ENCODE data around the gene ATG9B. TPM values are rescaled to one million over a fixed set of nuclear protein-coding genes. Genes with fewer than 3 reads are reported as not detected.

The ATG9B gene
- total RNA-seq, 3 donors from 2014 or later (not counting 1 experiment from before 2014, with no cell fraction given): 4.4 to 4.6 (median 4.5) TPM

DNA sequence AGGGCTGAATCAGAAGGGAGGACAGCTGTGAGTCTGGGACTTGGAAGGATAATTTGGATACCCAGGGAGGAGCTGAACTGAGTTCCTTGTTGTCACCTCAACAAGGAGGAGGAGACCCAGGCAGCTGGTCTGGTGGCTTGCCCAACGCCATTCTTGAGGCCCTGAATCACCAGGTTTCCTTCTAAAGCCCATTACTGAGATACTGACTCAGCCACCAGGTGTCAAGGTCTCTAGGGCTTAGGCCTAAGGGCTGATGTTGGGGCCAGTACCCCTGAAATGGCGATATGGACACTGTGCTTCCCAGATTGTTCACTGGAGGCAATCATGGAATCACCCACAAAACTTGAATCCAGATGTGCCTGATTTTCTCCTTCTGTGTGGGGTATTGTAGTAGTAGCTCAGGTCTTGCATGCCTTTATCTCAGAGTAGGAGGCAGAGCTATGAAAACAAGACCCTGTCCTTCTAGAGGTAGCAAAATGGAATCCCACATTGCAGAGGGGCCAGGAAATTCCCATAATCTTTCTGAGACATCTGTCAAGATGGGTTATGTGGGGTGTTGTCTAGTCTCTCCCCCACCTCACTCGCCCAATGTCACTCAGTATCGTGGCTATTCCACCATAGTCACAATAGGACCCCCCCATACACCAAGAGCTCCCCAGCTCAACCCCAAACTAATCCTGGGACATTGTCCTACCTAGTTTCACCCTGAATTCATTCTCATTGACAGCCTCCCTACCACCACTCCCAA, 1.8 kb upstream of the ATG9B start:
- no peaks in the 10 kb centered on the region for H3K9me3 ChIP-seq (ENCODE audit: control insufficient read depth, insufficient read depth, low read length)
- DNase-seq: no peak
- H3K4me1 ChIP-seq (ENCODE audit: control insufficient read depth, insufficient read depth, low read length): peaks cover 17% of the 10 kb centered on the region
- no peak overlapping the region for H3K4me3 ChIP-seq (ENCODE audit: low read length)
- intact Hi-C loops (cut with micrococcal nuclease): no loop called here
- Mint-ChIP-seq H3K4me3 (no peak overlapping the region), H3K27me3 (ENCODE audit: low read depth in 2 of 2) (peaks cover 0 to 9% of the 10 kb centered on the region in 2 donors), H3K36me3 (no peaks in the 10 kb centered on the region), H3K27ac (peak overlapping the region in 1 of 2 donors; percentile 96), H3K9me3 (no peaks in the 10 kb centered on the region), H3K4me1 (peaks cover 15 to 16% of the 10 kb centered on the region in 2 donors)
- no peaks in the 10 kb centered on the region for H3K36me3 ChIP-seq (ENCODE audit: control insufficient read depth, insufficient read depth, low read length)
- no peaks in the 10 kb centered on the region for H3K27me3 ChIP-seq (ENCODE audit: control insufficient read depth, insufficient read depth, low read length)
- WGBS (ENCODE audit: insufficient coverage): 80% methylated on average over 4 of the region's 4 CpGs
- no peak for ATAC-seq
- TF ChIP-seq, protein P1, sequence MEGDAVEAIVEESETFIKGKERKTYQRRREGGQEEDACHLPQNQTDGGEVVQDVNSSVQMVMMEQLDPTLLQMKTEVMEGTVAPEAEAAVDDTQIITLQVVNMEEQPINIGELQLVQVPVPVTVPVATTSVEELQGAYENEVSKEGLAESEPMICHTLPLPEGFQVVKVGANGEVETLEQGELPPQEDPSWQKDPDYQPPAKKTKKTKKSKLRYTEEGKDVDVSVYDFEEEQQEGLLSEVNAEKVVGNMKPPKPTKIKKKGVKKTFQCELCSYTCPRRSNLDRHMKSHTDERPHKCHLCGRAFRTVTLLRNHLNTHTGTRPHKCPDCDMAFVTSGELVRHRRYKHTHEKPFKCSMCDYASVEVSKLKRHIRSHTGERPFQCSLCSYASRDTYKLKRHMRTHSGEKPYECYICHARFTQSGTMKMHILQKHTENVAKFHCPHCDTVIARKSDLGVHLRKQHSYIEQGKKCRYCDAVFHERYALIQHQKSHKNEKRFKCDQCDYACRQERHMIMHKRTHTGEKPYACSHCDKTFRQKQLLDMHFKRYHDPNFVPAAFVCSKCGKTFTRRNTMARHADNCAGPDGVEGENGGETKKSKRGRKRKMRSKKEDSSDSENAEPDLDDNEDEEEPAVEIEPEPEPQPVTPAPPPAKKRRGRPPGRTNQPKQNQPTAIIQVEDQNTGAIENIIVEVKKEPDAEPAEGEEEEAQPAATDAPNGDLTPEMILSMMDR (IDR thresholded peaks at IDR 0.05): no peak
- H3K27ac ChIP-seq (ENCODE audit: low read length): no peak overlapping the region

DNA sequence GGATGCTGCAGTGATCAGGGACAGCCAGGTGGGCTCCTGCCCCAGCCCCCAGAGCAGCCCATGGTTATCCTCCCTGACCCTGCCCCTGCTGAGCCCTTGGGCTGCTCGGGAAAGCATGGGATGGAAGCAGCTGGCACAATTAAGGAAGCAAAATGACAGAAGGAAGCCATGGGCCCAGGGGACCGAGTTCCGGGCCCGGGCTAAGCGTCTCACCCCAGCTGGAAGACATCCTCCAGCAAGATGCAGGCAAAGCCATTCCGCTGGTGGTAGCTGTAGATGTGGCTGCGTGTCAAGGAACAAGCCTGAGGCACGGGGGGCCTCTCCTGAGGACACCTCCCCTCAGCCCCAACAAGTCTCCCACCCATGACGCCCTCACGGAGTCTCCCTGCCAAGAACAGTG, 1.1 kb downstream of the ATG9B start:
- TF ChIP-seq, protein P1 (IDR thresholded peaks at IDR 0.05): no peak
- Mint-ChIP-seq H3K4me1 (peaks cover 23% of the 10 kb centered on the region in 2 donors), H3K36me3 (no peaks in the 10 kb centered on the region), H3K4me3 (no peak overlapping the region), H3K9me3 (no peaks in the 10 kb centered on the region), H3K27ac (no peak overlapping the region), H3K27me3 (ENCODE audit: low read depth in 2 of 2) (peaks cover 0 to 35% of the 10 kb centered on the region in 2 donors)
- DNase-seq: no peak
- peaks cover 21% of the 10 kb centered on the region for H3K4me1 ChIP-seq (ENCODE audit: control insufficient read depth, insufficient read depth, low read length)
- 84% methylated on average over 10 of the region's 10 CpGs for WGBS (ENCODE audit: insufficient coverage)
- H3K27me3 ChIP-seq (ENCODE audit: control insufficient read depth, insufficient read depth, low read length): peaks cover 19% of the 10 kb centered on the region
- ATAC-seq: no peak
- H3K4me3 ChIP-seq (ENCODE audit: low read length): no peak overlapping the region
- no peak overlapping the region for H3K27ac ChIP-seq (ENCODE audit: low read length)
- intact Hi-C loops (cut with micrococcal nuclease): no loop called here
- no peaks in the 10 kb centered on the region for H3K9me3 ChIP-seq (ENCODE audit: control insufficient read depth, insufficient read depth, low read length)
- no peaks in the 10 kb centered on the region for H3K36me3 ChIP-seq (ENCODE audit: control insufficient read depth, insufficient read depth, low read length)

DNA sequence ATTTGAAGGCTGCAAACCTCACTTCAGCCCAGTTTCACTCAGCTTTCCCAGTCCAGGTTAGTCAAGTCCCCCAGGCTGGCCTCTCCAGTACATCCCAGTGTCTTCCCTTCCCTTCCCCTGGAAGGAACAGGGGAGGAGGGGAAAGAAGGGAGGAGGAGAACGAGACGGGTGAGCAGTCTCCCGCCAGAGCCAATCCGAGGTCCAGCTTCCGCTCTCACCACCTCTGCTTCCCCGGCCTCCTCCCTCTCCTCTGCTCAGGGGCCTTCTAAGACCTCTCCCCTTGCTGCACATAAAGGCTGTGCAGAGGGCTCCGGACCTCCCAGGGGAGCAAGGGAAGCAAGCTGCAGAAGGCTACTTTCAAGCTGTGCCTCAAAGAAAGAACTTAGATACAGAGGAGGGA, 4.1 kb downstream of the ATG9B start:
- WGBS (ENCODE audit: insufficient coverage): 79% methylated on average over 4 of the region's 7 CpGs
- Mint-ChIP-seq H3K27ac (no peak overlapping the region), H3K4me3 (no peak overlapping the region), H3K36me3 (no peaks in the 10 kb centered on the region), H3K27me3 (ENCODE audit: low read depth in 2 of 2) (peaks cover 0 to 43% of the 10 kb centered on the region in 2 donors), H3K4me1 (peaks cover 27 to 37% of the 10 kb centered on the region in 2 donors), H3K9me3 (no peaks in the 10 kb centered on the region)
- Histone ChIP-seq H3K4me3 (ENCODE audit: low read length) (no peak overlapping the region), H3K36me3 (ENCODE audit: control insufficient read depth, insufficient read depth, low read length) (no peaks in the 10 kb centered on the region), H3K9me3 (ENCODE audit: control insufficient read depth, insufficient read depth, low read length) (no peaks in the 10 kb centered on the region), H3K27me3 (ENCODE audit: control insufficient read depth, insufficient read depth, low read length) (peaks cover 19% of the 10 kb centered on the region), H3K4me1 (ENCODE audit: control insufficient read depth, insufficient read depth, low read length) (peaks cover 23% of the 10 kb centered on the region), H3K27ac (ENCODE audit: low read length) (no peak overlapping the region)
- TF ChIP-seq, protein P1 (IDR thresholded peaks at IDR 0.05): no peak
- no peak for DNase-seq
- ATAC-seq: no peak
- intact Hi-C loops (cut with micrococcal nuclease): no loop called here

GRCh38 chr7:151019130-151019447, 5.2 kb downstream of the ATG9B start:
- Histone ChIP-seq H3K4me1 (ENCODE audit: control insufficient read depth, insufficient read depth, low read length) (peaks cover 35% of the 10 kb centered on the region), H3K4me3 (ENCODE audit: low read length) (no peak overlapping the region), H3K27ac (ENCODE audit: low read length) (no peak overlapping the region), H3K36me3 (ENCODE audit: control insufficient read depth, insufficient read depth, low read length) (no peaks in the 10 kb centered on the region), H3K27me3 (ENCODE audit: control insufficient read depth, insufficient read depth, low read length) (peaks cover 19% of the 10 kb centered on the region), H3K9me3 (ENCODE audit: control insufficient read depth, insufficient read depth, low read length) (no peaks in the 10 kb centered on the region)
- TF ChIP-seq, protein P1 (IDR thresholded peaks at IDR 0.05): no peak
- DNase-seq: no peak
- no peaks in the 10 kb centered on the region for H3K36me3 Mint-ChIP-seq
- no peak for ATAC-seq
- no peaks in the 10 kb centered on the region for H3K9me3 Mint-ChIP-seq
- intact Hi-C loops (cut with micrococcal nuclease): loop anchor here (5.0 to 10.0 kb wide), 2 partner anchors 57 to 354 kb away; no protein-coding TSS in a partner anchor
- H3K27ac Mint-ChIP-seq: peak overlapping the region in 1 of 2 donors; percentile 77
- 23% methylated on average over 20 of the region's 20 CpGs for WGBS (ENCODE audit: insufficient coverage)
- peaks cover 36 to 48% of the 10 kb centered on the region in 2 donors for H3K4me1 Mint-ChIP-seq
- peaks cover 0 to 43% of the 10 kb centered on the region in 2 donors for H3K27me3 Mint-ChIP-seq (ENCODE audit: low read depth in 2 of 2)
- H3K4me3 Mint-ChIP-seq: peak overlapping the region; percentile 87
